Measurements from ENCODE around the gene OPN4.

The OPN4 gene

GRCh38 chr10:86628311-86628710 lies 26.0 kb upstream of the OPN4 start:
- no peak for DNase-seq (ENCODE audit: extremely low read depth, low read depth)
- TF ChIP-seq, protein P1, sequence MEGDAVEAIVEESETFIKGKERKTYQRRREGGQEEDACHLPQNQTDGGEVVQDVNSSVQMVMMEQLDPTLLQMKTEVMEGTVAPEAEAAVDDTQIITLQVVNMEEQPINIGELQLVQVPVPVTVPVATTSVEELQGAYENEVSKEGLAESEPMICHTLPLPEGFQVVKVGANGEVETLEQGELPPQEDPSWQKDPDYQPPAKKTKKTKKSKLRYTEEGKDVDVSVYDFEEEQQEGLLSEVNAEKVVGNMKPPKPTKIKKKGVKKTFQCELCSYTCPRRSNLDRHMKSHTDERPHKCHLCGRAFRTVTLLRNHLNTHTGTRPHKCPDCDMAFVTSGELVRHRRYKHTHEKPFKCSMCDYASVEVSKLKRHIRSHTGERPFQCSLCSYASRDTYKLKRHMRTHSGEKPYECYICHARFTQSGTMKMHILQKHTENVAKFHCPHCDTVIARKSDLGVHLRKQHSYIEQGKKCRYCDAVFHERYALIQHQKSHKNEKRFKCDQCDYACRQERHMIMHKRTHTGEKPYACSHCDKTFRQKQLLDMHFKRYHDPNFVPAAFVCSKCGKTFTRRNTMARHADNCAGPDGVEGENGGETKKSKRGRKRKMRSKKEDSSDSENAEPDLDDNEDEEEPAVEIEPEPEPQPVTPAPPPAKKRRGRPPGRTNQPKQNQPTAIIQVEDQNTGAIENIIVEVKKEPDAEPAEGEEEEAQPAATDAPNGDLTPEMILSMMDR (IDR thresholded peaks at IDR 0.05; ENCODE audit: low read depth, low read length) = no peak

GRCh38 chr10:86630079-86630478 lies 24.3 kb upstream of the OPN4 start:
- no peak for DNase-seq (ENCODE audit: extremely low read depth, low read depth)
- TF ChIP-seq, protein P1 (IDR thresholded peaks at IDR 0.05; ENCODE audit: low read depth, low read length) = no peak

- TF ChIP-seq, protein P1 (IDR thresholded peaks at IDR 0.05; ENCODE audit: low read depth, low read length) = no peak; the same call in none of the 2 replicates
- DNase-seq (ENCODE audit: extremely low read depth, low read depth) = no peak
Measured at GRCh38 chr10:86632009-86632800, 22.1 kb upstream of the OPN4 start.

DNA sequence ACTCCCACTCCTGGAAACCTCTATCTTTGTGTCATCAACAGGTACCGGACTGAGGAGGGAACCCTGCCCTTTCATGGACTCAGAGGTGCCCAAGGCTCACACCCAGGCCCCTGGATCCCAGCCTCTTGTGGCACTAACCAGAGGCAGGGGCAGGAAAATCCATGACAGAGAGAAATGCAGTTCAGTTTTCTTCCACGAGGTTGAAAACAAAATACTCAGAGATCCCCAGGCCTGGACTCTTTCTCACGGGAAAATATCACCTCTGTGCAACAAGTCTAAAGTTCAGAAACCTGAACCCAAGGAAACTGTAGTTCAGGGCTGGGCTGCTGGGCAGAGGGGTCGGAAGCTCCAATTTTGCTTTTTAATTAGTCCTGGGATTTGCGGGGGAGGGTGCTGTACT lies 21.4 kb upstream of the OPN4 start:
- DNase-seq (ENCODE audit: extremely low read depth, low read depth) = no peak
- TF ChIP-seq, protein P1 (IDR thresholded peaks at IDR 0.05; ENCODE audit: low read depth, low read length) = no peak

GRCh38 chr10:86635402-86635801 lies 18.9 kb upstream of the OPN4 start:
- TF ChIP-seq, protein P1 (IDR thresholded peaks at IDR 0.05; ENCODE audit: low read depth, low read length) = no peak
- peak; percentile 28 for DNase-seq (ENCODE audit: extremely low read depth, low read depth)

GRCh38 chr10:86636311-86636710 lies 18.0 kb upstream of the OPN4 start:
- no peak for DNase-seq (ENCODE audit: extremely low read depth, low read depth)
- TF ChIP-seq, protein P1 (IDR thresholded peaks at IDR 0.05; ENCODE audit: low read depth, low read length) = no peak

- DNase-seq (ENCODE audit: extremely low read depth, low read depth) = no peak
- TF ChIP-seq, protein P1 (IDR thresholded peaks at IDR 0.05; ENCODE audit: low read depth, low read length) = no peak
Measured at GRCh38 chr10:86642021-86642420, 12.3 kb upstream of the OPN4 start.

All from AG09319 (cell line).